HepG2 (cell line): ENCODE data around the gene HES7. TPM values are rescaled to one million over a fixed set of nuclear protein-coding genes. Genes with fewer than 3 reads are reported as not detected.
A peak's percentile ranks its signal among the peaks of the same experiment; 100 is the strongest.

ENCODE experiments used
- ARID2 ChIP-seq: sonication (generic); formaldehyde crosslinking; IDR thresholded peaks from 2 replicates; pipeline ENCODE4 v1.8.1; 2022; ENCODE audit warnings: mild to moderate bottlenecking, missing genetic modification reagents, borderline replicate concordance
- DPF2 ChIP-seq: sonication (generic); formaldehyde crosslinking; IDR thresholded peaks from 2 replicates; pipeline ENCODE4 v1.4.0; 2020; ENCODE audit warnings: mild to moderate bottlenecking, low read depth, missing genetic modification reagents, borderline replicate concordance
- HDAC2 ChIP-seq: sonication (generic); formaldehyde crosslinking; IDR thresholded peaks from 2 replicates; pipeline ENCODE4 v1.4.0; 2020; ENCODE audit warnings: missing genetic modification reagents
- KLF13 ChIP-seq: sonication (generic); formaldehyde crosslinking; IDR thresholded peaks from 2 replicates; pipeline ENCODE4 v1.4.0; 2020; ENCODE audit warnings: mild to moderate bottlenecking, missing genetic modification reagents
- MATR3 ChIP-seq: sonication (generic); formaldehyde crosslinking; IDR thresholded peaks from 2 replicates; pipeline ENCODE4 v1.4.0; 2020; ENCODE audit warnings: missing genetic modification reagents
- MBD4 ChIP-seq: IDR thresholded peaks from 2 replicates; pipeline ENCODE4 v1.6.1; 2012; ENCODE audit warnings: low read length, inconsistent platforms, borderline replicate concordance
- NKX3-1 ChIP-seq: sonication (generic); formaldehyde crosslinking; IDR thresholded peaks from 2 replicates; pipeline ENCODE4 v1.5.0; 2020; ENCODE audit warnings: missing genetic modification reagents
- TCF7 ChIP-seq: sonication (generic); IDR thresholded peaks from 2 replicates; pipeline ENCODE4 v1.6.1; 2016; ENCODE audit warnings: antibody characterized with exemption, low read depth
- ZBTB33 ChIP-seq: sonication (generic); formaldehyde crosslinking; IDR thresholded peaks from 2 replicates; pipeline ENCODE4 v1.4.0; 2020; ENCODE audit warnings: missing genetic modification reagents
- ZNF143 ChIP-seq: sonication (generic); formaldehyde crosslinking; IDR thresholded peaks from 2 replicates; pipeline ENCODE4 v1.4.0; 2020; ENCODE audit warnings: missing genetic modification reagents
- ZNF331 ChIP-seq: sonication (generic); formaldehyde crosslinking; IDR thresholded peaks from 2 replicates; pipeline ENCODE4 v1.4.0; 2020; ENCODE audit warnings: missing genetic modification reagents
- ZNF383 ChIP-seq: sonication (generic); formaldehyde crosslinking; IDR thresholded peaks from 2 replicates; pipeline ENCODE4 v1.4.0; 2020; ENCODE audit warnings: missing genetic modification reagents, mild to moderate bottlenecking, borderline replicate concordance
- ZNF468 ChIP-seq: sonication (generic); formaldehyde crosslinking; IDR thresholded peaks from 2 replicates; pipeline ENCODE4 v1.8.0; 2022; ENCODE audit warnings: mild to moderate bottlenecking, moderate library complexity, missing genetic modification reagents
- ZNF563 ChIP-seq: sonication (generic); formaldehyde crosslinking; IDR thresholded peaks from 2 replicates; pipeline ENCODE4 v1.8.0; 2022; ENCODE audit warnings: mild to moderate bottlenecking, moderate library complexity, missing genetic modification reagents
- ZNF564 ChIP-seq: sonication (generic); formaldehyde crosslinking; IDR thresholded peaks from 2 replicates; pipeline ENCODE4 v1.8.1; 2023; ENCODE audit warnings: mild to moderate bottlenecking, missing genetic modification reagents
- ZNF576 ChIP-seq: sonication (generic); formaldehyde crosslinking; IDR thresholded peaks from 2 replicates; pipeline ENCODE4 v1.4.0; 2020; ENCODE audit warnings: mild to moderate bottlenecking, missing genetic modification reagents
- ZNF589 ChIP-seq: sonication (generic); formaldehyde crosslinking; conservative IDR thresholded peaks from 2 replicates; pipeline ENCODE4 v1.8.0; 2022; ENCODE audit warnings: mild to moderate bottlenecking, moderate library complexity, missing genetic modification reagents
- ZNF605 ChIP-seq: sonication (generic); formaldehyde crosslinking; IDR thresholded peaks from 2 replicates; pipeline ENCODE4 v1.8.0; 2022; ENCODE audit warnings: mild to moderate bottlenecking, missing genetic modification reagents
- ZNF784 ChIP-seq: sonication (generic); formaldehyde crosslinking; IDR thresholded peaks from 2 replicates; pipeline ENCODE4 v1.5.1; 2020; ENCODE audit warnings: missing genetic modification reagents, mild to moderate bottlenecking, borderline replicate concordance
- ZNF841 ChIP-seq: sonication (generic); formaldehyde crosslinking; IDR thresholded peaks from 2 replicates; pipeline ENCODE4 v1.8.1; 2023; ENCODE audit warnings: missing genetic modification reagents, borderline replicate concordance
- polyA plus RNA-seq, 8 experiments: library from polyadenylated mRNA; depleted of rRNA in 3 of 8; stranded (reverse) in 7 of 8; unstranded in 1 of 8; fragments of >200 nt; fragmentation: Illumina TruSeq in 4 of 8; extraction: Trizol in 4 of 8; gene quantifications; 2 replicates each; pipeline versions ENCODE4 v1.2.1 to v1.2.3, GENCODE V29; 2011 to 2016; ENCODE audit warnings: low read depth in 4 of 8, missing spikeins in 1 of 8, mixed read lengths in 1 of 8; ENCODE audit not compliant: insufficient read depth in 1 of 8
- total RNA-seq, 5 experiments: library from RNA; depleted of rRNA; stranded (reverse); fragments of >200 nt; fragmentation: Illumina TruSeq; extraction: Trizol; gene quantifications; 2 replicates each; pipeline ENCODE4 v1.2.3, GENCODE V29; 2016; ENCODE audit warnings: low read depth in 1 of 5
- TF ChIP-seq, protein P1 (sequence below): IDR thresholded peaks from 2 replicates; pipeline ENCODE4 v1.6.1; 2012; ENCODE audit warnings: low read depth, low read length, improper control_type of control experiment
- TF ChIP-seq, protein P2 (sequence below): sonication (generic); formaldehyde crosslinking; conservative IDR thresholded peaks from 2 replicates; pipeline ENCODE4 v1.8.0; 2022; ENCODE audit warnings: missing genetic modification reagents
- TF ChIP-seq, protein P3 (sequence below): IDR thresholded peaks from 2 replicates; pipeline ENCODE4 v1.6.1; 2018; ENCODE audit warnings: missing genetic modification reagents, mild to moderate bottlenecking, missing compliant biosample characterization

Gene HES7
- total and polyA plus RNA-seq, 2 of the 13 experiments (the other 11 are each of a cell fraction or from before 2014, with no cell fraction given): not detected

DNA sequence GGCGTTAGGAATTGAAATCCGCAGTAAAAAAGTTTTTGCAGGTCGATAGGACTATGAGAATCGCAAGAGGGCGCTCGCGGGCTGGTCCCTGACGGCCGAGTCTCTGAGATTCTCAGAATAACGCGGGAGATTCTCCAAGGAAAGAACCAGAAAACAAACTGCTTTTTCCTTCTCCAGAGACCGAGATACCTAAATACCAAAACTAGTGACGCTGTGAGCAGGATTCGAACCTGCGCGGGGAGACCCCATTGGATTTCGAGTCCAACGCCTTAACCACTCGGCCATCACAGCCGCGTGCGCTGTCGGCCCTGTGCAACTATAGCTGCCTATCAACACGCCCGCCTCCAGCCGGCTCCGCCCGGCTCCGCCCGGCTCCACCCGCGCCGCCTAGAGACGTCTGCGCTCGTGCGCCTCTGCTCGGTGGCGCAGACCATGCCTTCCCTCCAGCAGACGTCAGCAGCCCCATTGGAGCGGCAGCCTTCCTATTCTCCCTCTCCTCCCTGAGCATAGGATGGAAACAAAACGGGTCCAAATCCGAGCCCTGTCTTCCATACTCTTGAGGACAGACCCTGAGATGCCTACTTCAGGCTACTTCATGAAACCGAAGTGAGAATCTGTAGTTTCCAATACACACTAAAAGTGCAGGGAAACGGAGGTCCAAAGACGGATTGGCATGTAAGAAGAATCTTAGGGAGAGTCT, 14.9 kb upstream of the HES7 start (continued):
- 0 out of 2 replicates have a peak, but pooled peaks have one; percentile 59 for TF ChIP-seq ARID2 (CRISPR knock-in tag)
- TF ChIP-seq, protein P1, sequence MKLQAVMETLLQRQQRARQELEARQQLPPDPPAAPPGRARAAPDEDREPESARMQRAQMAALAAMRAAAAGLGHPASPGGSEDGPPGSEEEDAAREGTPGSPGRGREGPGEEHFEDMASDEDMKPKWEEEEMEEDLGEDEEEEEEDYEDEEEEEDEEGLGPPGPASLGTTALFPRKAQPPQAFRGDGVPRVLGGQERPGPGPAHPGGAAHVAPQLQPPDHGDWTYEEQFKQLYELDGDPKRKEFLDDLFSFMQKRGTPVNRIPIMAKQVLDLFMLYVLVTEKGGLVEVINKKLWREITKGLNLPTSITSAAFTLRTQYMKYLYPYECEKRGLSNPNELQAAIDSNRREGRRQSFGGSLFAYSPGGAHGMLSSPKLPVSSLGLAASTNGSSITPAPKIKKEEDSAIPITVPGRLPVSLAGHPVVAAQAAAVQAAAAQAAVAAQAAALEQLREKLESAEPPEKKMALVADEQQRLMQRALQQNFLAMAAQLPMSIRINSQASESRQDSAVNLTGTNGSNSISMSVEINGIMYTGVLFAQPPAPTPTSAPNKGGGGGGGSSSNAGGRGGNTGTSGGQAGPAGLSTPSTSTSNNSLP: peak; percentile 56; the same call in 1 of the 2 replicates
- TF ChIP-seq ZNF383 (CRISPR knock-in tag): no peak
- no peak for TF ChIP-seq ZNF784
- TF ChIP-seq ZNF564 (CRISPR knock-in tag): peak; percentile 64; the same call in 1 of the 2 replicates
- TF ChIP-seq, protein P2, sequence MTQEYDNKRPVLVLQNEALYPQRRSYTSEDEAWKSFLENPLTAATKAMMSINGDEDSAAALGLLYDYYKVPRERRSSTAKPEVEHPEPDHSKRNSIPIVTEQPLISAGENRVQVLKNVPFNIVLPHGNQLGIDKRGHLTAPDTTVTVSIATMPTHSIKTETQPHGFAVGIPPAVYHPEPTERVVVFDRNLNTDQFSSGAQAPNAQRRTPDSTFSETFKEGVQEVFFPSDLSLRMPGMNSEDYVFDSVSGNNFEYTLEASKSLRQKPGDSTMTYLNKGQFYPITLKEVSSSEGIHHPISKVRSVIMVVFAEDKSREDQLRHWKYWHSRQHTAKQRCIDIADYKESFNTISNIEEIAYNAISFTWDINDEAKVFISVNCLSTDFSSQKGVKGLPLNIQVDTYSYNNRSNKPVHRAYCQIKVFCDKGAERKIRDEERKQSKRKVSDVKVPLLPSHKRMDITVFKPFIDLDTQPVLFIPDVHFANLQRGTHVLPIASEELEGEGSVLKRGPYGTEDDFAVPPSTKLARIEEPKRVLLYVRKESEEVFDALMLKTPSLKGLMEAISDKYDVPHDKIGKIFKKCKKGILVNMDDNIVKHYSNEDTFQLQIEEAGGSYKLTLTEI (CRISPR knock-in tag): no peak
- TF ChIP-seq KLF13: no peak
- TF ChIP-seq ZNF589 (CRISPR knock-in tag): no peak
- TF ChIP-seq ZNF605 (CRISPR knock-in tag): peak; percentile 80
- no peak for TF ChIP-seq DPF2 (CRISPR knock-in tag)
- peak; percentile 72 for TF ChIP-seq HDAC2 (CRISPR knock-in tag)
- TF ChIP-seq ZBTB33 (CRISPR knock-in tag): peak; percentile 16; the same call in 1 of the 2 replicates
- no peak for TF ChIP-seq NKX3-1 (CRISPR knock-in tag)
- TF ChIP-seq ZNF563 (CRISPR knock-in tag): no peak
- no peak for TF ChIP-seq MBD4
- no peak for TF ChIP-seq ZNF468 (CRISPR knock-in tag)
- TF ChIP-seq ZNF143 (CRISPR knock-in tag): no peak
- no peak for TF ChIP-seq MATR3 (CRISPR knock-in tag)
- TF ChIP-seq ZNF331 (CRISPR knock-in tag): peak; percentile 85
- no peak for TF ChIP-seq ZNF841 (CRISPR knock-in tag)
- no peak for TF ChIP-seq TCF7
- TF ChIP-seq, protein P3, sequence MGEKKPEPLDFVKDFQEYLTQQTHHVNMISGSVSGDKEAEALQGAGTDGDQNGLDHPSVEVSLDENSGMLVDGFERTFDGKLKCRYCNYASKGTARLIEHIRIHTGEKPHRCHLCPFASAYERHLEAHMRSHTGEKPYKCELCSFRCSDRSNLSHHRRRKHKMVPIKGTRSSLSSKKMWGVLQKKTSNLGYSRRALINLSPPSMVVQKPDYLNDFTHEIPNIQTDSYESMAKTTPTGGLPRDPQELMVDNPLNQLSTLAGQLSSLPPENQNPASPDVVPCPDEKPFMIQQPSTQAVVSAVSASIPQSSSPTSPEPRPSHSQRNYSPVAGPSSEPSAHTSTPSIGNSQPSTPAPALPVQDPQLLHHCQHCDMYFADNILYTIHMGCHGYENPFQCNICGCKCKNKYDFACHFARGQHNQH (CRISPR knock-in tag): peak; percentile 88
- no peak for TF ChIP-seq ZNF576 (CRISPR knock-in tag)
